SK-N-SH (cell line): ENCODE results near the gene C16orf96. TPM values are rescaled to one million over a fixed set of nuclear protein-coding genes. Genes with fewer than 3 reads are reported as not detected.

Source experiments
- CTCF ChIA-PET: fragments of 300-600, 350-600 bp; formaldehyde crosslinking; extraction: SDS; loops from one replicate; lab custom pipeline; 2021; lab: Yijun Ruan, JAX
- POLR2A ChIA-PET: fragments of 350-600 bp; sonication (Branson Sonifier 250); formaldehyde crosslinking; extraction: SDS; loops from one replicate; lab custom pipeline; 2020; ENCODE audit warnings: antibody characterized with exemption, inconsistent platforms; lab: Yijun Ruan, JAX
- DNase-seq: peaks from one replicate; pipeline ENCODE4 v3.0.0; 2012
- H2AFZ ChIP-seq: fragments of 200-600 bp; sonication (generic); 2 replicates; pipeline ENCODE4 v1.8.1; 2016; ENCODE audit warnings: antibody characterized with exemption, mild to moderate bottlenecking, low read depth
- H3F3A ChIP-seq: fragments of 200-600 bp; sonication (generic); replicated peaks from 2 replicates; pipeline ENCODE3; 2016; ENCODE audit warnings: antibody characterized with exemption, mild to moderate bottlenecking; ENCODE audit not compliant: insufficient read depth
- H3K27ac ChIP-seq, 2 experiments: fragments of 200-500 bp in 1 of 2; fragments of 200-600 bp in 1 of 2; sonication (Bioruptor generic) in 1 of 2; sonication (generic), shearing (Covaris generic) in 1 of 2; 2 replicates each; pipeline versions ENCODE4 v1.5.1 to v1.6.1; 2014 to 2016; ENCODE audit warnings: low read depth in 2 of 2, inconsistent platforms in 1 of 2, low read length in 1 of 2, mild to moderate bottlenecking in 1 of 2, mixed read lengths in 1 of 2
- H3K27me3 ChIP-seq: fragments of 200-600 bp; sonication (generic), shearing (Covaris generic); 2 replicates; pipeline ENCODE4 v1.6.1; 2016; ENCODE audit warnings: mixed run types; ENCODE audit not compliant: insufficient read depth
- H3K36me3 ChIP-seq, 2 experiments: fragments of 200-500 bp in 1 of 2; fragments of 200-600 bp in 1 of 2; sonication (Bioruptor generic) in 1 of 2; sonication (generic) in 1 of 2; replicated peaks in 1 of 2; 2 replicates each; pipeline versions ENCODE3 to v1.5.1; 2014 to 2016; ENCODE audit warnings: low read length in 1 of 2, mild to moderate bottlenecking in 1 of 2; ENCODE audit not compliant: insufficient read depth in 2 of 2, control insufficient read depth in 1 of 2
- H3K4me1 ChIP-seq, 2 experiments: fragments of 200-500 bp in 1 of 2; fragments of 200-600 bp in 1 of 2; sonication (Bioruptor generic) in 1 of 2; sonication (generic), shearing (Covaris generic) in 1 of 2; 2 replicates each; pipeline versions ENCODE4 v1.5.1 to v1.6.1; 2014 to 2016; ENCODE audit warnings: low read depth in 1 of 2, low read length in 1 of 2, mixed run types in 1 of 2; ENCODE audit not compliant: insufficient read depth in 2 of 2, control insufficient read depth in 1 of 2
- H3K4me2 ChIP-seq: fragments of 200-600 bp; sonication (generic), shearing (Covaris generic); 2 replicates; pipeline ENCODE4 v1.6.1; 2017; ENCODE audit warnings: mixed run types
- H3K4me3 ChIP-seq, 2 experiments: fragments of 200-500 bp in 1 of 2; fragments of 200-600 bp in 1 of 2; sonication (Bioruptor generic) in 1 of 2; sonication (generic), shearing (Covaris generic) in 1 of 2; 2 replicates each; pipeline versions ENCODE4 v1.5.1 to v1.8.1; 2014 to 2016; ENCODE audit warnings: low read depth in 2 of 2, inconsistent platforms in 1 of 2, low read length in 1 of 2, mild to moderate bottlenecking in 1 of 2, mixed read lengths in 1 of 2, moderate library complexity in 1 of 2
- H3K79me2 ChIP-seq: fragments of 200-600 bp; sonication (generic); 2 replicates; pipeline ENCODE4 v1.8.1; 2017; ENCODE audit warnings: mild to moderate bottlenecking; ENCODE audit not compliant: insufficient read depth
- H3K9ac ChIP-seq: fragments of 200-600 bp; sonication (generic); 2 replicates; pipeline ENCODE4 v1.6.1; 2017; ENCODE audit warnings: mixed run types
- H3K9me2 ChIP-seq: fragments of 200-600 bp; sonication (generic); 2 replicates; pipeline ENCODE4 v1.6.1; 2017; ENCODE audit warnings: mixed run types
- H3K9me3 ChIP-seq: fragments of 200-600 bp; sonication (generic); 2 replicates; pipeline ENCODE4 v1.6.1; 2017; ENCODE audit warnings: mixed run types, mild to moderate bottlenecking, moderate library complexity
- H4K20me1 ChIP-seq: fragments of 200-600 bp; sonication (generic); 2 replicates; pipeline ENCODE4 v1.6.1; 2017; ENCODE audit warnings: mild to moderate bottlenecking, mixed run types; ENCODE audit not compliant: insufficient read depth
- CTCF ChIP-seq: fragments of 200-600 bp; sonication (generic); IDR thresholded peaks from 2 replicates; pipeline ENCODE4 v1.6.1; 2017; ENCODE audit warnings: antibody characterized with exemption, mild to moderate bottlenecking, moderate library complexity
- FOXJ3 ChIP-seq: sonication (generic); formaldehyde crosslinking; IDR thresholded peaks from 2 replicates; pipeline ENCODE4 v1.5.1; 2020; ENCODE audit warnings: mild to moderate bottlenecking, missing genetic modification reagents
- FOXM1 ChIP-seq: IDR thresholded peaks from 2 replicates; pipeline ENCODE4 v1.4.0; 2012; ENCODE audit warnings: low read depth, mild to moderate bottlenecking
- GABPA ChIP-seq: IDR thresholded peaks from 2 replicates; pipeline ENCODE4 v1.4.0; 2012; ENCODE audit warnings: low read depth, mild to moderate bottlenecking
- IRF3 ChIP-seq: fragments of 150-350 bp; IDR thresholded peaks from 2 replicates; pipeline ENCODE4 v1.6.1; 2016; ENCODE audit warnings: mild to moderate bottlenecking, low read depth, low read length
- JUND ChIP-seq: IDR thresholded peaks from 2 replicates; pipeline ENCODE4 v1.4.0; 2012
- MAX ChIP-seq: IDR thresholded peaks from 2 replicates; pipeline ENCODE4 v1.4.0; 2012; ENCODE audit warnings: low read depth
- MEF2A ChIP-seq: IDR thresholded peaks from 2 replicates; pipeline ENCODE4 v1.4.0; 2012; ENCODE audit warnings: low read depth, borderline replicate concordance
- MXI1 ChIP-seq: IDR thresholded peaks from 2 replicates; pipeline ENCODE4 v1.6.1; 2012; ENCODE audit warnings: mild to moderate bottlenecking, low read depth, low read length, improper control_type of control experiment
- NFIC ChIP-seq: IDR thresholded peaks from 2 replicates; pipeline ENCODE4 v1.4.0; 2012; ENCODE audit warnings: borderline replicate concordance
- NRF1 ChIP-seq: IDR thresholded peaks from 2 replicates; pipeline ENCODE4 v1.6.1; 2012; ENCODE audit warnings: low read depth, mild to moderate bottlenecking, low read length
- PBX3 ChIP-seq: IDR thresholded peaks from 2 replicates; pipeline ENCODE4; 2012
- RCOR1 ChIP-seq: fragments of 150-350 bp; IDR thresholded peaks from 2 replicates; pipeline ENCODE4 v1.6.1; 2017; ENCODE audit warnings: antibody characterized with exemption, low read length
- RFX5 ChIP-seq: IDR thresholded peaks from 2 replicates; pipeline ENCODE4 v1.6.1; 2012; ENCODE audit warnings: mild to moderate bottlenecking, improper control_type of control experiment, low read length
- TCF12 ChIP-seq: IDR thresholded peaks from 2 replicates; pipeline ENCODE4 v1.4.0; 2012
- TEAD4 ChIP-seq: IDR thresholded peaks from 2 replicates; pipeline ENCODE4 v1.4.0; 2012; ENCODE audit warnings: mild to moderate bottlenecking, borderline replicate concordance; ENCODE audit not compliant: insufficient read depth
- USF2 ChIP-seq: fragments of 150-350 bp; IDR thresholded peaks from 2 replicates; pipeline ENCODE4 v1.6.1; 2017; ENCODE audit warnings: antibody characterized with exemption, low read length, low read depth, borderline replicate concordance
- WGBS: methylation state at CpG from one replicate; pipeline ENCODE4 v1.1.6; 2017; ENCODE audit warnings: low lambda C conversion rate; 5-methylcytosine and 5-hydroxymethylcytosine counted together
- polyA plus RNA-seq, 3 experiments: library from polyadenylated mRNA; depleted of rRNA; stranded (reverse); fragments of >200 nt; gene quantifications; 2 replicates each; pipeline ENCODE4 v1.2.3, GENCODE V29; 2012

The C16orf96 gene
- polyA plus RNA-seq, 1 of the 3 experiments (the other 2 are of a cell fraction) = 0.05 TPM

- H3K9me3 ChIP-seq = no peaks in the 10 kb centered on the region
- no peak overlapping the region for H3K27ac ChIP-seq
- CTCF ChIA-PET = interaction anchor here (0.9 to 1.3 kb wide), 4 partner anchors 21 to 59 kb away, joined by 3 to 5 read pairs (median 4); no protein-coding TSS in a partner anchor
- H4K20me1 ChIP-seq = no peaks in the 10 kb centered on the region
- no peaks in the 10 kb centered on the region for H3K9me2 ChIP-seq
- no peaks in the 10 kb centered on the region for H3K79me2 ChIP-seq
- H3K36me3 ChIP-seq = no peaks in the 10 kb centered on the region
- no peaks in the 10 kb centered on the region for H3K27me3 ChIP-seq
- H3K9ac ChIP-seq = no peak overlapping the region
- H3K4me3 ChIP-seq = no peak overlapping the region
- 87% methylated on average over 18 of the region's 18 CpGs for WGBS
- H2AFZ ChIP-seq = no peak overlapping the region
- no peaks in the 10 kb centered on the region for H3F3A ChIP-seq
- no peak for DNase-seq
- TF ChIP-seq FOXM1 = no peak
- POLR2A ChIA-PET = no interaction called here
- no peaks in the 10 kb centered on the region for H3K4me1 ChIP-seq
- no peak overlapping the region for H3K4me2 ChIP-seq
Observed at GRCh38 chr16:4564661-4565267, 8.6 kb downstream of the C16orf96 start.

- WGBS = 68% methylated on average over 3 of the region's 3 CpGs
- no peaks in the 10 kb centered on the region for H3K9me2 ChIP-seq
- ChIA-PET POLR2A (no interaction called here), CTCF (interaction anchor here (1.3 kb wide), 2 partner anchors 20 to 58 kb away, joined by 3 to 5 read pairs; no protein-coding TSS in a partner anchor)
- H2AFZ ChIP-seq = no peak overlapping the region
- DNase-seq = no peak
- H3K4me1 ChIP-seq = no peaks in the 10 kb centered on the region
- H3K9me3 ChIP-seq = no peaks in the 10 kb centered on the region
- H3K79me2 ChIP-seq = no peaks in the 10 kb centered on the region
- H3K27me3 ChIP-seq = no peaks in the 10 kb centered on the region
- no peak overlapping the region for H3K9ac ChIP-seq
- H3K36me3 ChIP-seq = no peaks in the 10 kb centered on the region
- H3K4me2 ChIP-seq = no peak overlapping the region
- no peak overlapping the region for H3K27ac ChIP-seq
- no peak overlapping the region for H3K4me3 ChIP-seq
- TF ChIP-seq FOXM1 = no peak
- no peak for TF ChIP-seq JUND
- TF ChIP-seq TCF12 = no peak
- TF ChIP-seq RFX5 = no peak
- TF ChIP-seq USF2 = no peak
- TF ChIP-seq NFIC = no peak
- TF ChIP-seq TEAD4 = no peak
- no peak for TF ChIP-seq MAX
- TF ChIP-seq PBX3 = no peak
- TF ChIP-seq MEF2A = no peak
- TF ChIP-seq MXI1 = no peak
- TF ChIP-seq CTCF = no peak
- TF ChIP-seq RCOR1 = no peak
- no peak for TF ChIP-seq IRF3
- no peak for TF ChIP-seq NRF1
- no peak for TF ChIP-seq GABPA
- TF ChIP-seq FOXJ3 (CRISPR knock-in tag) = no peak
- TF ChIP-seq, all 33 proteins: peak for 0
- no peaks in the 10 kb centered on the region for H3F3A ChIP-seq
- no peaks in the 10 kb centered on the region for H4K20me1 ChIP-seq
Observed at GRCh38 chr16:4566144-4566543, 10.0 kb downstream of the C16orf96 start.
